ENCODE measurements around the gene PPP4R2. TPM values are rescaled to one million over a fixed set of nuclear protein-coding genes. Genes with fewer than 3 reads are reported as not detected.

The PPP4R2 gene
- total RNA-seq, 1 experiment from 2014 or later, result 26.7 TPM

DNA sequence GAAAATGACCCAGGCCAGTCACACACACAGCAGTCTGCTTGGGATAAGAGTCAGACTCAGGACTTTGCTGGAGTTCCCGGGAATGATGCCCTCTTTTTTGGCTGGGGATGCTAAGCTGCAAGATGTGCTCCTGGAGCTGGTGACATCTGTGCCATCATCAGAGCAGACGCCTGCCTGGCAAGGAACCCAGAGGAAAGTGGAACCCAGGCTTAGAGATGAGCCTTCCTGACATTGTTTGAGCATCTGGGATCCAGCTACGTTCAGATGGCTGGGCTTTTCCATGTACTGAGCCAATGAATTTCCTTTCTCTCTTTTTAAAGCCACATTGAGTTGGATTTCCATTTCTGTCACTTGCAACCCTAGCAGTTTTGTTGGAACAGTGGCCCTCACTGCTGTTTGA is 118.1 kb downstream of the PPP4R2 start:
- no peak for DNase-seq (ENCODE audit: low read depth)

DNA sequence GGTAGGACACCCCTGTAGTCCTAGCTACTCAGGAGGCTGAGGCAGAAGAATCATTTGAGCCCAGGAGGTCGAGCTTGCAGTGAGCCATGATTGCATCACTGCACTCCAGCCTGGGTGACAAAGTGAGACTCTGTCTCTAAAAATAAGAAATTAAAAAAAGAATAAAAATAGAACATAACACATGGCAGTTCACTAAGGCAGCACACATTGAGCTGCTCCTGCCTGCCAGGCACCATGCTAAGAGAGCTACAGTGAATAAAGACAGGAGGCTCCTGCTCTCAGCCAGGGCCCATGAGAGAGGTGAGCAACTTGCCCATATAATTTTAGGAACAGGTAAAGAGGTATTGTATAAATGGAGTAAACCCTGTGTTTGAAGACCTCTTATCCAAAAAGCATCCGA is 119.2 kb downstream of the PPP4R2 start:
- DNase-seq (ENCODE audit: low read depth), result no peak

Other genes with a start within 250 kb of the PPP4R2 start
- gene SHQ1, start 148.4 kb upstream of the PPP4R2 start, total RNA-seq (2014; rRNA removed; shearing (Covaris generic)), result 12.6 and 14.0 TPM in 2 replicates
- gene GXYLT2, start 108.8 kb upstream of the PPP4R2 start, total RNA-seq (2014; rRNA removed; shearing (Covaris generic)), result 2.3 and 7.7 TPM in 2 replicates
- 0.54 and 2.1 TPM in 2 replicates for gene EBLN2, start 64.8 kb downstream of the PPP4R2 start, total RNA-seq (2014; rRNA removed; shearing (Covaris generic))